ENCODE data around the gene GAS2L2.

DNA sequence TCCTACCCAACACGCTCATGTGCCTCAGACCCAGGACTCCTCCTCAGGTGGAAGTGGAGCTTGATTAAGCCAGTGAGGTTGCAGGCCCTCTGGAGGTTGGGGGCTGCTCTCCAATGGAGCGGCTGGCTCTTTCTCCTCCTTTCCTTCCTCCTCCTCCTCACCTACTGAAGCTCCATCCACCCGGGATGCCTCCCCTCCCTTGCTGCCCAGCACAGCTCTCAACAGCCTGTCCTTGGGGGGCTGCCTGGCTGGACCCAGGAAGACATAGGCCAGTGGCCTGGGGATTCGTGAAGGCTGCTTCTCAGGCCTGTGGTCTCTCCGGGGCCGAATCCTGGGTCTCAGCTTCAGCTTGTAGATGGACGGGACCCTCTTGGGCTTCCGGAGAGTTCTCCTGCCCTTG is 8.2 kb downstream of the GAS2L2 start:
- TF ChIP-seq HNF4G (IDR thresholded peaks at IDR 0.05) (no peak), TAF1 (conservative IDR thresholded peaks at IDR 0.05) (no peak), CTCF (IDR thresholded peaks at IDR 0.05; ENCODE audit: low read depth, low read length, missing input control) (no peak)
